Peyer's patch (tissue), 4 donors: ENCODE measurements around the gene CD9. TPM values are rescaled to one million over a fixed set of nuclear protein-coding genes. Genes with fewer than 3 reads are reported as not detected.

ENCODE experiments used
- DNase-seq, 3 donors: peaks; one replicate each; pipeline ENCODE4 v3.0.0-alpha.2; 2017 to 2019
- H3K27ac ChIP-seq, 4 donors: fragments of 200-600 bp; sonication (generic); one replicate each; pipeline ENCODE4 v1.5.1; 2016 to 2019
- H3K27me3 ChIP-seq, 2 donors: fragments of 200-600 bp; sonication (generic); one replicate each; pipeline ENCODE4 v1.5.1; 2019
- H3K36me3 ChIP-seq, 3 donors: fragments of 200-600 bp; sonication (generic); one replicate each; pipeline ENCODE4 v1.5.1; 2016 to 2019
- H3K4me1 ChIP-seq, 4 donors: fragments of 200-600 bp; sonication (generic); one replicate each; pipeline ENCODE4 v1.5.1; 2016 to 2019
- H3K4me3 ChIP-seq, 4 donors: fragments of 200-600 bp; sonication (generic); 1 replicate in 3 of 4; 2 replicates in 1 of 4; pipeline ENCODE4 v1.5.1; 2016 to 2019; ENCODE audit warnings: mild to moderate bottlenecking in 1 of 4
- H3K9me3 ChIP-seq, 4 donors: fragments of 200-600 bp; sonication (generic); one replicate each; pipeline ENCODE4 v1.5.1; 2016 to 2019; ENCODE audit warnings: mild to moderate bottlenecking in 1 of 4
- CTCF ChIP-seq, 6 experiments: fragments of 450-650 bp in 4 of 6; fragments of 200-600 bp in 2 of 6; sonication (generic) in 1 of 6; IDR thresholded peaks; one replicate each; pipeline ENCODE4 v1.5.1; 2017 to 2019; ENCODE audit warnings: antibody characterized with exemption in 6 of 6, mild to moderate bottlenecking in 3 of 6, moderate library complexity in 1 of 6
- POLR2A ChIP-seq, 2 donors: fragments of 450-650 bp; IDR thresholded peaks; one replicate each; pipeline ENCODE4 v1.5.1; 2017; ENCODE audit warnings: antibody characterized with exemption in 2 of 2, mild to moderate bottlenecking in 2 of 2, moderate library complexity in 2 of 2
- total RNA-seq, 4 donors: library from RNA; depleted of rRNA; stranded (reverse); fragments of >200 nt; gene quantifications; one replicate each; pipeline ENCODE4 v1.1.0, GENCODE V29; 2016

The CD9 gene
- total RNA-seq, 4 donors from 2014 or later: 31.4 to 176 (median 141) TPM

GRCh38 chr12:6230321-6231110, 30.3 kb downstream of the CD9 start:
- peaks cover 4 to 99% (median 38%) of the 10 kb centered on the region in 4 donors for H3K4me1 ChIP-seq
- H3K4me3 ChIP-seq: peak overlapping the region in 2 of 4 donors; percentile 2
- no peaks in the 10 kb centered on the region for H3K9me3 ChIP-seq
- H3K27ac ChIP-seq: peak overlapping the region; percentile 68 to 94 (median 82)
- TF ChIP-seq CTCF (IDR thresholded peaks at IDR 0.05) (no peak), POLR2A (IDR thresholded peaks at IDR 0.05) (peak in 1 of 2 donors; percentile 24)
- no peaks in the 10 kb centered on the region for H3K27me3 ChIP-seq
- H3K36me3 ChIP-seq: peaks cover 0 to 8% (median 0%) of the 10 kb centered on the region in 3 donors
- DNase-seq: peak in 2 of 3 donors; percentile 79 to 89

- H3K36me3 ChIP-seq: peaks cover 0 to 19% (median 0%) of the 10 kb centered on the region in 3 donors
- no peak for DNase-seq
- H3K9me3 ChIP-seq: no peaks in the 10 kb centered on the region
- H3K4me1 ChIP-seq: peaks cover 4 to 95% (median 36%) of the 10 kb centered on the region in 4 donors
- H3K4me3 ChIP-seq: no peak overlapping the region
- H3K27me3 ChIP-seq: no peaks in the 10 kb centered on the region
- H3K27ac ChIP-seq: peak overlapping the region; percentile 68 to 94 (median 82)
- TF ChIP-seq CTCF (IDR thresholded peaks at IDR 0.05): no peak
- no peak for TF ChIP-seq POLR2A (IDR thresholded peaks at IDR 0.05)
These were observed 31.4 kb downstream of the CD9 start for GRCh38 chr12:6231359-6232268.

- H3K27me3 ChIP-seq: no peaks in the 10 kb centered on the region
- no peaks in the 10 kb centered on the region for H3K9me3 ChIP-seq
- H3K4me1 ChIP-seq: peaks cover 4 to 78% (median 27%) of the 10 kb centered on the region in 4 donors
- no peak overlapping the region for H3K4me3 ChIP-seq
- DNase-seq: peak in 1 of 3 donors; percentile 82
- TF ChIP-seq POLR2A (IDR thresholded peaks at IDR 0.05): peak; percentile 43 to 70
- peak in 1 of 6 experiments; percentile 22 for TF ChIP-seq CTCF (IDR thresholded peaks at IDR 0.05)
- H3K36me3 ChIP-seq: peaks cover 0 to 27% (median 0%) of the 10 kb centered on the region in 3 donors
- H3K27ac ChIP-seq: peak overlapping the region in 3 of 4 donors; percentile 80 to 94 (median 85)
These were observed 33.1 kb downstream of the CD9 start for GRCh38 chr12:6233121-6233971.

GRCh38 chr12:6234214-6234613, 34.0 kb downstream of the CD9 start:
- DNase-seq: no peak
- H3K4me1 ChIP-seq: peaks cover 4 to 69% (median 22%) of the 10 kb centered on the region in 4 donors
- H3K4me3 ChIP-seq: no peak overlapping the region
- H3K27me3 ChIP-seq: no peaks in the 10 kb centered on the region
- H3K36me3 ChIP-seq: peaks cover 0 to 36% (median 0%) of the 10 kb centered on the region in 3 donors
- H3K9me3 ChIP-seq: no peaks in the 10 kb centered on the region
- H3K27ac ChIP-seq: peak overlapping the region in 3 of 4 donors; percentile 80 to 94 (median 85)
- TF ChIP-seq POLR2A (IDR thresholded peaks at IDR 0.05) (no peak), CTCF (IDR thresholded peaks at IDR 0.05) (no peak)

- H3K27ac ChIP-seq: peak overlapping the region in 3 of 4 donors; percentile 32 to 94 (median 66)
- H3K4me3 ChIP-seq: no peak overlapping the region
- DNase-seq: no peak
- no peaks in the 10 kb centered on the region for H3K27me3 ChIP-seq
- H3K36me3 ChIP-seq: peaks cover 0 to 40% (median 0%) of the 10 kb centered on the region in 3 donors
- H3K9me3 ChIP-seq: no peaks in the 10 kb centered on the region
- TF ChIP-seq POLR2A (IDR thresholded peaks at IDR 0.05) (no peak), CTCF (IDR thresholded peaks at IDR 0.05) (no peak)
- H3K4me1 ChIP-seq: peaks cover 4 to 62% (median 20%) of the 10 kb centered on the region in 4 donors
These were observed 34.7 kb downstream of the CD9 start for GRCh38 chr12:6234906-6235305.
